Endothelial cell (in vitro differentiated cells): Measurements from ENCODE around the gene RAPGEF2. TPM values are rescaled to one million over a fixed set of nuclear protein-coding genes. Genes with fewer than 3 reads are reported as not detected.

ENCODE experiments used
- DNase-seq: peaks from one replicate; pipeline ENCODE4 v3.0.0; 2021; ENCODE audit warnings: low spot score
- H3K27ac Mint-ChIP-seq: one replicate; pipeline ENCODE4 v1.8.0; 2021; ENCODE audit warnings: mixed read lengths, inconsistent platforms; ENCODE audit not compliant: unreplicated experiment
- H3K27me3 Mint-ChIP-seq: one replicate; pipeline ENCODE4 v1.8.0; 2021; ENCODE audit warnings: mild to moderate bottlenecking, moderate library complexity, mixed read lengths, inconsistent platforms; ENCODE audit not compliant: unreplicated experiment
- H3K36me3 Mint-ChIP-seq: one replicate; pipeline ENCODE4 v1.8.0; 2021; ENCODE audit warnings: mild to moderate bottlenecking, low read depth, mixed read lengths, inconsistent platforms; ENCODE audit not compliant: unreplicated experiment
- H3K4me1 Mint-ChIP-seq: one replicate; pipeline ENCODE4 v1.8.0; 2021; ENCODE audit warnings: mild to moderate bottlenecking, mixed read lengths, inconsistent platforms; ENCODE audit not compliant: unreplicated experiment
- H3K4me3 Mint-ChIP-seq: one replicate; pipeline ENCODE4 v1.8.0; 2021; ENCODE audit warnings: mild to moderate bottlenecking, mixed read lengths, inconsistent platforms; ENCODE audit not compliant: unreplicated experiment
- H3K9me3 Mint-ChIP-seq: one replicate; pipeline ENCODE4 v1.8.0; 2021; ENCODE audit warnings: mixed read lengths, inconsistent platforms; ENCODE audit not compliant: unreplicated experiment
- CTCF ChIP-seq: fragments of 200-600 bp; sonication (generic); IDR thresholded peaks from one replicate; pipeline ENCODE4 v1.5.0; 2021; ENCODE audit warnings: antibody characterized with exemption; ENCODE audit not compliant: unreplicated experiment
- microRNA-seq: library from miRNA; unstranded; fragments of <30 nt; microRNA quantifications from one replicate; pipeline ENCODE4, GENCODE V29; 2020; ENCODE audit not compliant: unreplicated experiment
- total RNA-seq: library from RNA; stranded (reverse); fragmentation: NEBNext Ultra II Directional; extraction: Animal tissue kit (Norgen Biotek cat#: 25700); gene quantifications from one replicate; pipeline ENCODE4 v1.2.1, GENCODE V29; 2021; ENCODE audit not compliant: unreplicated experiment

RAPGEF2 gene
- total RNA-seq, 1 donor from 2014 or later: 108 TPM

- Mint-ChIP-seq H3K27me3 (peaks cover 9% of the 10 kb centered on the region), H3K4me3 (no peak overlapping the region), H3K36me3 (no peaks in the 10 kb centered on the region), H3K4me1 (peaks cover 18% of the 10 kb centered on the region), H3K27ac (no peak overlapping the region), H3K9me3 (no peaks in the 10 kb centered on the region)
- no peak for DNase-seq
- TF ChIP-seq CTCF: no peak
Observed at GRCh38 chr4:159401226-159401712, 298.4 kb downstream of the RAPGEF2 start.

DNA sequence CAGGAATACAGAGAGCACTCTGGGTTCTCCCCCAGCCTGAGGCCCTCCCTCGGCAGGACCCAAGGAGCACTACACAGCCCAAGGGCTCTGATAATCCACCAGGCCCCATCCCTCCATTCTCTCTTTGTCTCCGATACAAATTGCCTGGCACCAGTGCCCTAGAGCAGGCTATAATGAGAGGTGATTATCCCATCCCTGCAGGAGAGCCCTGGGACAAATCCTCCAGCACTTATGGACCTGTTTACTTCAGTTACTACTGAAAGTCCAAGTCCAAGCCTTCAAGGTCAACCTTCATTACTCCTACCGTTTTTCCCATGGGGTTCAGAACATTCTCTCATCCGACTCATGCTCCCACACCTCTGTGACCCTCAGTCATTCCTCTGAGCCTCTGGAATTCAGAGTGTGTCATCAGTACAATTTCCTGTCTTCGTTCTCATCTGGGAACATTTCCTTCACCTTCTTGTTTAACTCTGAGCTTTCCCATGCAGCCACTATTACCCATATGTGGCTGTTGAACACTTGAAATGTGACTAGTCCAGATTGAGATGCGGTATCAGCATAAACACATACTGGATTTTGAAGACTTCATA, 299.0 kb downstream of the RAPGEF2 start:
- H3K9me3 Mint-ChIP-seq: no peaks in the 10 kb centered on the region
- no peaks in the 10 kb centered on the region for H3K36me3 Mint-ChIP-seq
- H3K4me3 Mint-ChIP-seq: peak overlapping the region; percentile 20
- H3K27me3 Mint-ChIP-seq: peaks cover 9% of the 10 kb centered on the region
- H3K4me1 Mint-ChIP-seq: peaks cover 18% of the 10 kb centered on the region
- peak overlapping the region; percentile 7 for H3K27ac Mint-ChIP-seq
- no peak for TF ChIP-seq CTCF
- no peak for DNase-seq

Small RNA genes within 50 kb of the gene (microRNA-seq; reads per million reads assigned to microRNA genes)
- gene MIR3688-1 (not detected), gene MIR3688-2 (not detected)
